Measurements from ENCODE around the gene HCN3. TPM values are rescaled to one million over a fixed set of nuclear protein-coding genes. Genes with fewer than 3 reads are reported as not detected.

HCN3 gene
- total RNA-seq (2016; rRNA removed; fragmentation: Illumina TruSeq; extraction: Trizol) (1.3 and 2.4 TPM in 2 replicates), polyA plus RNA-seq (2011; rRNA removed) (10.2 and 15.0 TPM in 2 replicates), polyA minus RNA-seq (2011; rRNA and poly(A)+ RNA removed; ENCODE audit: low replicate concordance) (17.8 and 35.4 TPM in 2 replicates), Bru-seq, nascent RNA (percentile 46 among the genes with signal in this experiment), BruChase-seq, experiment 1, labeled RNA remaining after a 6-hour chase (percentile 55 among the genes with signal in this experiment), BruChase-seq, experiment 2, labeled RNA remaining after a 2-hour chase (percentile 53 among the genes with signal in this experiment)
- total RNA-seq (2016; cell fraction: cytosol; rRNA removed; fragmentation: Illumina TruSeq; extraction: Trizol; ENCODE audit: low read depth): 0.44 and 0.51 TPM in 2 replicates
- 0.77 and 3.4 TPM in 2 replicates for total RNA-seq (2016; cell fraction: insoluble cytoplasmic fraction; rRNA removed; fragmentation: Illumina TruSeq; extraction: Trizol)
- 0.74 and 0.96 TPM in 2 replicates for total RNA-seq (2016; cell fraction: membrane; rRNA removed; fragmentation: Illumina TruSeq; extraction: Trizol)
- 5.8 and 5.9 TPM in 2 replicates for total RNA-seq (2016; cell fraction: nucleus; rRNA removed; fragmentation: Illumina TruSeq; extraction: Trizol)
- polyA plus RNA-seq (2011; cell fraction: cytosol; rRNA removed): 3.4 and 4.0 TPM in 2 replicates
- polyA plus RNA-seq (2011; cell fraction: nucleus; rRNA removed): 55.6 and 56.4 TPM in 2 replicates
- polyA plus RNA-seq (2012): 6.1 and 7.0 TPM in 2 replicates
- polyA plus RNA-seq (2016; cell fraction: cytosol; fragmentation: Illumina TruSeq; extraction: Trizol; ENCODE audit: low read depth): 0.40 TPM in 2 replicates
- 1.1 and 1.3 TPM in 2 replicates for polyA plus RNA-seq (2016; cell fraction: insoluble cytoplasmic fraction; fragmentation: Illumina TruSeq; extraction: Trizol; ENCODE audit: low read depth)
- polyA plus RNA-seq (2016; cell fraction: membrane; fragmentation: Illumina TruSeq; extraction: Trizol; ENCODE audit: low read depth): 0.72 and 0.85 TPM in 2 replicates
- polyA plus RNA-seq (2016; cell fraction: nucleus; fragmentation: Illumina TruSeq; extraction: Trizol; ENCODE audit: insufficient read depth, low read depth): 18.6 and 19.5 TPM in 2 replicates
- polyA minus RNA-seq (2011; cell fraction: cytosol; rRNA and poly(A)+ RNA removed): 1.4 and 3.0 TPM in 2 replicates
- polyA minus RNA-seq (2011; cell fraction: nucleus; rRNA and poly(A)+ RNA removed): 8.8 and 11.3 TPM in 2 replicates
- long read RNA-seq, experiment 1: 0 reads
- long read RNA-seq, experiment 2, partial matches to known transcripts: 8 of 15 reads
- long read RNA-seq, experiment 2, other reads (novel, unspliced or antisense): 7 of 15 reads

GRCh38 chr1:155277070-155277901, at the start of gene HCN3:
HCN3 (plus strand) TSS chr1:155277463; CDS start chr1:155277591, 128 bp downstream.
- Histone ChIP-seq H3K4me1 (ENCODE audit: insufficient read depth, low read length) (peaks cover 44% of the 10 kb centered on the region), H2AFZ (ENCODE audit: low read length) (no peak within 1 kb of the TSS), H3K27me3 (ENCODE audit: control insufficient read depth in 1 of 2, insufficient read depth in 2 of 2, low read length in 2 of 2) (no peaks in the 10 kb centered on the region; a peak in 2 of 5 replicates), H3K9ac (ENCODE audit: insufficient read depth, low read depth, low read length) (peak within 1 kb of the TSS; percentile 68), H3K9me3 (ENCODE audit: low read length) (no peaks in the 10 kb centered on the region), H3K4me3 (replicated peaks in 1 of 3; ENCODE audit: insufficient read depth in 1 of 3, low read depth in 2 of 3, low read length in 3 of 3) (peak within 1 kb of the TSS; percentile 87 to 97 (median 95)), H4K20me1 (ENCODE audit: insufficient read depth, low read length) (no peaks in the 10 kb centered on the region), H3K4me2 (ENCODE audit: low read depth, low read length) (peak within 1 kb of the TSS; percentile 95), H3K27ac (ENCODE audit: extremely low read length, insufficient read depth, low read length) (peak within 1 kb of the TSS; percentile 38), H3K79me2 (ENCODE audit: insufficient read depth, low read length) (peaks cover 7% of the 10 kb centered on the region), H3K36me3 (replicated peaks in 1 of 2; ENCODE audit: control insufficient read depth in 1 of 2, insufficient read depth in 2 of 2, low read length in 2 of 2) (no peaks in the 10 kb centered on the region; a peak in 1 of 5 replicates)
- DNase-seq (ENCODE audit: low spot score) (peak; percentile 93), FAIRE-seq (peak; percentile 50), ATAC-seq (peak; percentile 79)
- 7% methylated on average over 14 of the region's 68 CpGs for WGBS (ENCODE audit: low lambda C conversion rate)
- intact Hi-C loops (cut with micrococcal nuclease; ENCODE audit: unreplicated experiment) (loop anchor here (1.0 to 5.0 kb wide), 2 partner anchors 31 to 45 kb away; partner anchors contain the start of genes FDPS and RUSC1), in situ Hi-C loops (cut with HindIII; ENCODE audit: extremely low pct_ligation_motif_present, low pct_unique_long_range_greater_than_20kb) (loop anchor here (5.0 kb wide), 1 partner anchor 40 kb away; no protein-coding TSS in a partner anchor)
- BruUV-seq (replicated peaks): TSS peak; percentile 59
- ChIA-PET CTCF (ENCODE audit: low intra/inter-chr PET ratio, low total read pairs) (interaction anchor here (2.1 to 2.4 kb wide), 2 partner anchors 31 to 46 kb away, joined by 21 to 35 read pairs; partner anchors contain the start of gene FDPS), POLR2A (interaction anchor here (0.7 to 2.6 kb wide), 10 partner anchors 11 to 46 kb away, joined by 3 to 10 read pairs (median 6); partner anchors contain the start of genes FDPS and SCAMP3)
- TF ChIP-seq MEIS1 (CRISPR knock-in tag; IDR thresholded peaks at IDR 0.05; ENCODE audit: borderline replicate concordance): no peak; the same call in 1 of the 2 replicates
- TF ChIP-seq ELF3 (CRISPR knock-in tag; IDR thresholded peaks at IDR 0.05): peak; percentile 49; the same call in 1 of the 2 replicates
- 0 out of 2 replicates have a peak, but pooled peaks have one; percentile 42 for TF ChIP-seq NFKB2 (CRISPR knock-in tag; IDR thresholded peaks at IDR 0.05; ENCODE audit: borderline replicate concordance)
- 0 out of 2 replicates have a peak, but pooled peaks have one; percentile 47 for TF ChIP-seq KMT2A (CRISPR knock-in tag; IDR thresholded peaks at IDR 0.05)
- TF ChIP-seq RBM22 (optimal IDR thresholded peaks at IDR 0.05; ENCODE audit: low read length): no peak
- TF ChIP-seq TFE3 (CRISPR knock-in tag; IDR thresholded peaks at IDR 0.05): 0 out of 2 replicates have a peak, but pooled peaks have one; percentile 23
- peak; percentile 48 for TF ChIP-seq HNRNPK (IDR thresholded peaks at IDR 0.05; ENCODE audit: low read depth, low read length, poor library complexity, severe bottlenecking)
- TF ChIP-seq RNF2 (conservative IDR thresholded peaks at IDR 0.05; ENCODE audit: low read depth): no peak
- no peak for TF ChIP-seq ZKSCAN1 (IDR thresholded peaks at IDR 0.05; ENCODE audit: low read length)
- TF ChIP-seq HIVEP1 (CRISPR knock-in tag; IDR thresholded peaks at IDR 0.05): 0 out of 2 replicates have a peak, but pooled peaks have one; percentile 36
